IMR-90 (cell line): ENCODE results near the gene SCAF1. TPM values are rescaled to one million over a fixed set of nuclear protein-coding genes. Genes with fewer than 3 reads are reported as not detected.

Experiments
- ATAC-seq: fragments of 200-7000 bp; cut with Tn5 transposase; 2 replicates; pipeline ENCODE4 v1.9.1; 2020; ENCODE audit warnings: low read depth, mild to moderate bottlenecking, moderate library complexity
- BruUV-seq: library from RNA; stranded (reverse); fragments of 400-500 nt; replicated peaks from 2 replicates; lab custom pipeline; 2021; lab: Mats Ljungman, UMichigan
- CTCF ChIA-PET: fragments of 300-600 bp; formaldehyde crosslinking; extraction: SDS; loops from one replicate; lab custom pipeline; 2021; ENCODE audit warnings: antibody characterized with exemption; lab: Yijun Ruan, JAX
- POLR2A ChIA-PET: fragments of 300-600 bp; sonication (Branson Sonifier 250); formaldehyde crosslinking; loops from one replicate; lab custom pipeline; 2022; ENCODE audit warnings: antibody characterized with exemption; ENCODE audit not compliant: unreplicated experiment; lab: Charles Lee
- DNase-seq: peaks from one replicate; pipeline ENCODE4 v3.0.0; 2013
- H2AFZ ChIP-seq: replicated peaks from 2 replicates; pipeline ENCODE3; 2013; ENCODE audit warnings: low read length, mild to moderate bottlenecking; ENCODE audit not compliant: poor library complexity
- H2AK5ac ChIP-seq: 2 replicates; pipeline ENCODE4 v1.6.1; 2013; ENCODE audit warnings: low read depth, low read length, inconsistent platforms
- H2AK9ac ChIP-seq: replicated peaks from 2 replicates; pipeline ENCODE3; 2013; ENCODE audit warnings: mild to moderate bottlenecking, low read depth, low read length, moderate library complexity; ENCODE audit not compliant: poor library complexity
- H2BK120ac ChIP-seq: 2 replicates; pipeline ENCODE4 v1.6.1; 2013; ENCODE audit warnings: low read depth, low read length, inconsistent platforms
- H2BK15ac ChIP-seq: 3 replicates; pipeline ENCODE4 v1.6.1; 2013; ENCODE audit warnings: low read depth, low read length, inconsistent platforms
- H2BK20ac ChIP-seq: 2 replicates; pipeline ENCODE4 v1.6.1; 2013; ENCODE audit warnings: low read depth, mild to moderate bottlenecking, inconsistent platforms, low read length, moderate library complexity
- H2BK5ac ChIP-seq: 2 replicates; pipeline ENCODE4 v1.6.1; 2013; ENCODE audit warnings: mild to moderate bottlenecking, low read depth, low read length, inconsistent platforms; ENCODE audit not compliant: poor library complexity, severe bottlenecking
- H3K14ac ChIP-seq: replicated peaks from 2 replicates; pipeline ENCODE4 v1.6.1; 2013; ENCODE audit warnings: low read depth, low read length, inconsistent platforms
- H3K18ac ChIP-seq: 2 replicates; pipeline ENCODE4 v1.6.1; 2013; ENCODE audit warnings: low read depth, low read length, control low read depth
- H3K23ac ChIP-seq: 2 replicates; pipeline ENCODE4 v1.6.1; 2013; ENCODE audit warnings: low read depth, low read length, inconsistent platforms
- H3K27ac ChIP-seq: 2 replicates; pipeline ENCODE4 v1.5.1; 2013; ENCODE audit warnings: mild to moderate bottlenecking, control low read depth, low read length; ENCODE audit not compliant: insufficient read depth
- H3K27me3 ChIP-seq: 2 replicates; pipeline ENCODE4 v1.6.1; 2013; ENCODE audit warnings: low read length; ENCODE audit not compliant: control insufficient read depth, insufficient read depth
- H3K36me3 ChIP-seq: 2 replicates; pipeline ENCODE4 v1.6.1; 2013; ENCODE audit warnings: low read length, mixed read lengths; ENCODE audit not compliant: control insufficient read depth, insufficient read depth
- H3K4ac ChIP-seq: 2 replicates; pipeline ENCODE4 v1.6.1; 2013; ENCODE audit warnings: low read depth, low read length, inconsistent platforms
- H3K4me1 ChIP-seq: 2 replicates; pipeline ENCODE4 v1.6.1; 2013; ENCODE audit warnings: low read length, mixed read lengths; ENCODE audit not compliant: control insufficient read depth, insufficient read depth
- H3K4me2 ChIP-seq: 2 replicates; pipeline ENCODE4 v1.6.1; 2013; ENCODE audit warnings: low read depth, mild to moderate bottlenecking, control low read depth, low read length, moderate library complexity
- H3K4me3 ChIP-seq: 2 replicates; pipeline ENCODE4 v1.5.1; 2013; ENCODE audit warnings: low read depth, mild to moderate bottlenecking, control low read depth, low read length, moderate library complexity; ENCODE audit not compliant: insufficient read depth
- H3K56ac ChIP-seq: 2 replicates; pipeline ENCODE4 v1.6.1; 2013; ENCODE audit warnings: low read length, inconsistent platforms; ENCODE audit not compliant: insufficient read depth; ENCODE audit errors: extremely low read depth
- H3K79me1 ChIP-seq, 2 experiments: 2 replicates each; pipeline ENCODE4 v1.6.1; 2013; ENCODE audit warnings: low read length in 2 of 2, inconsistent platforms in 1 of 2, low read depth in 1 of 2
- H3K9ac ChIP-seq: 2 replicates; pipeline ENCODE4 v1.6.1; 2013; ENCODE audit warnings: low read depth, low read length, control low read depth
- H3K9me1 ChIP-seq: 2 replicates; pipeline ENCODE4 v1.6.1; 2013; ENCODE audit warnings: low read length, inconsistent platforms; ENCODE audit not compliant: insufficient read depth
- H3K9me3 ChIP-seq: 2 replicates; pipeline ENCODE4 v1.6.1; 2013; ENCODE audit warnings: low read length; ENCODE audit not compliant: control insufficient read depth, insufficient read depth
- H4K20me1 ChIP-seq: 2 replicates; pipeline ENCODE4 v1.6.1; 2013; ENCODE audit warnings: low read length, inconsistent platforms; ENCODE audit not compliant: insufficient read depth
- H4K5ac ChIP-seq: 2 replicates; pipeline ENCODE4 v1.6.1; 2013; ENCODE audit warnings: mild to moderate bottlenecking, low read depth, low read length, control low read depth
- H4K8ac ChIP-seq, 2 experiments: 2 replicates each; pipeline ENCODE4 v1.6.1; 2013; ENCODE audit warnings: low read depth in 2 of 2, low read length in 2 of 2, control low read depth in 1 of 2, inconsistent platforms in 1 of 2
- H4K91ac ChIP-seq: 2 replicates; pipeline ENCODE4 v1.6.1; 2013; ENCODE audit warnings: low read depth, low read length, inconsistent platforms; ENCODE audit not compliant: insufficient read depth
- FOS ChIP-seq: fragments of 150-350 bp; IDR thresholded peaks from 2 replicates; pipeline ENCODE4 v1.6.1; 2016; ENCODE audit warnings: low read depth, low read length
- MXI1 ChIP-seq: IDR thresholded peaks from 2 replicates; pipeline ENCODE4 v1.6.1; 2012; ENCODE audit warnings: low read depth, mild to moderate bottlenecking, low read length, moderate library complexity, borderline replicate concordance
- WGBS, 2 experiments: methylation state at CpG; one replicate each; pipeline versions ENCODE4 v1.1.5 to v1.1.7; 2013; ENCODE audit warnings: missing lambda C conversion rate in 2 of 2; ENCODE audit not compliant: insufficient read length in 1 of 2; ENCODE audit errors: extremely low coverage in 2 of 2; 5-methylcytosine and 5-hydroxymethylcytosine counted together
- dilution Hi-C: fragments of 300-500 bp; cut with HindIII; formaldehyde crosslinking; loops from one replicate; pipeline ENCODE4 v1.14.3; 2018; ENCODE audit warnings: low sequenced_read_pairs; ENCODE audit not compliant: unreplicated experiment
- in situ Hi-C: fragments of 300-500 bp; cut with MboI; formaldehyde crosslinking; loops from 3 replicates; pipeline ENCODE4 v1.14.3; 2019; ENCODE audit warnings: low sequenced_read_pairs, inconsistent platforms, mixed read lengths
- intact Hi-C: fragments of 100-400 bp; cut with micrococcal nuclease; formaldehyde crosslinking; loops from 2 replicates; pipeline ENCODE4 v1.10.0; 2022
- polyA plus RNA-seq, 3 experiments: library from polyadenylated mRNA; depleted of rRNA; stranded (reverse); fragments of >200 nt; gene quantifications; 2 replicates each; pipeline ENCODE4 v1.2.3, GENCODE V29; 2012; ENCODE audit warnings: low replicate concordance in 1 of 3
- total RNA-seq: library from RNA; depleted of rRNA; stranded (reverse); fragments of >200 nt; gene quantifications from 2 replicates; pipeline ENCODE4 v1.2.3, GENCODE V29; 2012

The SCAF1 gene
- total and polyA plus RNA-seq, 2 of the 4 experiments (the other 2 are of a cell fraction): 2.2 to 14.8 TPM

- Histone ChIP-seq H4K20me1 (peaks cover 33% of the 10 kb centered on the region), H2BK120ac (no peak overlapping the region), H3K27me3 (no peaks in the 10 kb centered on the region), H2BK20ac (no peak overlapping the region), H3K14ac (no peak overlapping the region), H4K8ac (no peak overlapping the region), H3K79me1 (peaks cover 12 to 48% of the 10 kb centered on the region in 2 experiments; a peak in 2 of 4 replicates), H3K4me2 (no peak overlapping the region), H3K56ac (no peak overlapping the region), H2AK5ac (no peak overlapping the region), H3K23ac (no peak overlapping the region), H4K5ac (no peak overlapping the region), H2BK5ac (no peak overlapping the region), H3K36me3 (peaks cover 83% of the 10 kb centered on the region), H3K4me3 (no peak overlapping the region), H2AK9ac (no peak overlapping the region), H3K9me1 (no peaks in the 10 kb centered on the region), H3K4ac (no peak overlapping the region), H3K27ac (no peak overlapping the region), H2BK15ac (no peak overlapping the region), H3K9ac (no peak overlapping the region), H3K4me1 (no peaks in the 10 kb centered on the region), H2AFZ (no peak overlapping the region), H4K91ac (no peak overlapping the region), H3K9me3 (no peaks in the 10 kb centered on the region), H3K18ac (no peak overlapping the region)
- in situ Hi-C loops: no loop called here
- ATAC-seq (no peak), DNase-seq (no peak)
- no TSS peak for BruUV-seq
- 98% methylated on average over 15 of the region's 22 CpGs; no CpG with 5 or more reads in 1 of the 2 experiments for whole genome bisulfite sequencing, 2 experiments
- intact Hi-C loops: no loop called here
- TF ChIP-seq FOS (no peak), MXI1 (no peak)
- ChIA-PET POLR2A (interaction anchor here (1.0 kb wide), 1 partner anchor 19 kb away, joined by 4 read pairs; no protein-coding TSS in a partner anchor), CTCF (no interaction called here)
- dilution Hi-C loops: no loop called here
Observed at GRCh38 chr19:49657493-49658138, 15.6 kb downstream of the SCAF1 start.
